Stimulated activated CD4-positive, alpha-beta T cell treated with anti-CD3 and anti-CD28 coated beads, Interleukin-15, amount 100 ng/mL, for 48 hours (primary cell): ENCODE results near the gene NUCKS1.

ENCODE experiments used
- DNase-seq, 2 donors: peaks; one replicate each; pipeline ENCODE4 v3.0.0-alpha.2; 2020; ENCODE audit warnings: low read depth in 2 of 2

Gene NUCKS1

GRCh38 chr1:205669341-205670149 lies 80.4 kb downstream of the NUCKS1 start:
- DNase-seq = no peak

- DNase-seq = no peak
Observed at GRCh38 chr1:205668951-205669340, 81.0 kb downstream of the NUCKS1 start.

GRCh38 chr1:205667909-205668643 lies 81.9 kb downstream of the NUCKS1 start:
- DNase-seq = no peak

- no peak for DNase-seq
Observed at GRCh38 chr1:205666372-205667166, 83.4 kb downstream of the NUCKS1 start.

GRCh38 chr1:205665201-205666045 lies 84.6 kb downstream of the NUCKS1 start:
- DNase-seq = no peak

- DNase-seq = no peak
Observed at GRCh38 chr1:205664399-205665017, 85.5 kb downstream of the NUCKS1 start.

GRCh38 chr1:205663286-205663936 lies 86.6 kb downstream of the NUCKS1 start:
- DNase-seq = no peak
